DOHH2 (cell line): ENCODE results near the gene AGAP3.

ENCODE experiments used
- H3F3A ChIP-seq: fragments of 200-600 bp; sonication (generic), shearing (Covaris generic); 2 replicates; pipeline ENCODE4 v1.6.0; 2016; ENCODE audit warnings: antibody characterized with exemption, mild to moderate bottlenecking; ENCODE audit not compliant: control insufficient read depth, insufficient read depth
- H3K27ac ChIP-seq: fragments of 200-600 bp; sonication (generic); 2 replicates; pipeline ENCODE4 v1.5.1; 2014; ENCODE audit warnings: low read depth, mild to moderate bottlenecking, low read length, moderate library complexity
- H3K27me3 ChIP-seq: fragments of 200-600 bp; sonication (generic); 2 replicates; pipeline ENCODE4 v1.6.1; 2014; ENCODE audit warnings: mild to moderate bottlenecking, low read length, mixed read lengths; ENCODE audit not compliant: control insufficient read depth
- H3K36me3 ChIP-seq: fragments of 200-600 bp; sonication (generic); 2 replicates; pipeline ENCODE4 v1.6.1; 2014; ENCODE audit warnings: mild to moderate bottlenecking, low read length, moderate library complexity, mixed read lengths; ENCODE audit not compliant: control insufficient read depth
- H3K4me1 ChIP-seq: fragments of 200-600 bp; sonication (generic); 2 replicates; pipeline ENCODE4 v1.6.1; 2014; ENCODE audit warnings: mild to moderate bottlenecking, low read length, mixed read lengths; ENCODE audit not compliant: control insufficient read depth
- H3K4me2 ChIP-seq: fragments of 200-600 bp; sonication (generic); 2 replicates; pipeline ENCODE4 v1.6.0; 2014; ENCODE audit warnings: mild to moderate bottlenecking, low read length, moderate library complexity
- H3K4me3 ChIP-seq: fragments of 200-600 bp; sonication (generic); 2 replicates; pipeline ENCODE4 v1.5.1; 2014; ENCODE audit warnings: mild to moderate bottlenecking, low read length, mixed read lengths
- H3K79me2 ChIP-seq: fragments of 200-600 bp; sonication (generic); 2 replicates; pipeline ENCODE4 v1.6.1; 2014; ENCODE audit warnings: mild to moderate bottlenecking, low read length, mixed read lengths; ENCODE audit not compliant: control insufficient read depth
- H3K9me2 ChIP-seq: fragments of 200-600 bp; sonication (generic); replicated peaks from 2 replicates; pipeline ENCODE4 v1.6.1; 2014; ENCODE audit warnings: mild to moderate bottlenecking, low read length, mixed read lengths; ENCODE audit not compliant: control insufficient read depth
- H3K9me3 ChIP-seq: fragments of 200-600 bp; sonication (generic); 2 replicates; pipeline ENCODE4 v1.6.1; 2014; ENCODE audit warnings: antibody characterized with exemption, low read length, mixed read lengths; ENCODE audit not compliant: control insufficient read depth, insufficient read depth
- H4K20me1 ChIP-seq: fragments of 200-600 bp; sonication (generic); 2 replicates; pipeline ENCODE4 v1.6.0; 2014; ENCODE audit warnings: low read depth, mild to moderate bottlenecking, antibody characterized with exemption, low read length, moderate library complexity; ENCODE audit not compliant: control insufficient read depth, insufficient read depth
- EZH2phosphoT487 ChIP-seq: fragments of 200-600 bp; sonication (generic); IDR thresholded peaks from 2 replicates; pipeline ENCODE4 v1.6.1; 2017; ENCODE audit warnings: borderline replicate concordance, mild to moderate bottlenecking, antibody characterized with exemption, low read length, moderate library complexity, mixed read lengths
- TF ChIP-seq, protein P1 (sequence below): fragments of 200-600 bp; sonication (generic); IDR thresholded peaks from one replicate; pipeline ENCODE4 v1.5.1; 2014; ENCODE audit warnings: antibody characterized with exemption, mild to moderate bottlenecking, low read depth, low read length; ENCODE audit not compliant: poor library complexity, severe bottlenecking

Gene AGAP3

DNA sequence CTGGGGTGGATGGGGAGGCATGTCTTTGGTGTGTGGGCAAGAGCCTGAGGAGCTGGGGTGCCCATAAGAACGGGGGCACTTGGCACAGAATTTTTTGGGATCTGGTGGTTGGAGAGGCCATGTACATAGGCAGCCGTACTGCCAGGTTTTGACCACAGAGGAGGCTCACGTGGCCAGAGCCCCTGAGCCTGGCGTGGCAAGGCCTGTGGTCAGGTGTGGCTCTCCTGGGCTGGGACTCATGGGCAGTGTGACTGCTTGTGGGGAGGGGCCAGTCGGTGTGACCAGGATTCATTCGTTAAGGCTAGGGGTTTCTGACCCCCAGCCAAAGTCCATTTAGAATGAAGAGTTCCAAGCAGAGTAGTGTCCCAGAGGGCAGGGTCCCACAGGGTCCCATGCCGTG is 38.2 kb downstream of the AGAP3 start:
- Histone ChIP-seq H3K4me2 (no peak overlapping the region), H3K79me2 (no peaks in the 10 kb centered on the region), H3F3A (no peaks in the 10 kb centered on the region), H3K27ac (no peak overlapping the region), H3K4me1 (no peaks in the 10 kb centered on the region), H4K20me1 (no peaks in the 10 kb centered on the region; the same call in 1 of the 2 replicates), H3K4me3 (no peak overlapping the region), H3K9me2 (no peaks in the 10 kb centered on the region), H3K36me3 (no peaks in the 10 kb centered on the region), H3K9me3 (no peaks in the 10 kb centered on the region), H3K27me3 (no peaks in the 10 kb centered on the region)
- TF ChIP-seq, protein P1, sequence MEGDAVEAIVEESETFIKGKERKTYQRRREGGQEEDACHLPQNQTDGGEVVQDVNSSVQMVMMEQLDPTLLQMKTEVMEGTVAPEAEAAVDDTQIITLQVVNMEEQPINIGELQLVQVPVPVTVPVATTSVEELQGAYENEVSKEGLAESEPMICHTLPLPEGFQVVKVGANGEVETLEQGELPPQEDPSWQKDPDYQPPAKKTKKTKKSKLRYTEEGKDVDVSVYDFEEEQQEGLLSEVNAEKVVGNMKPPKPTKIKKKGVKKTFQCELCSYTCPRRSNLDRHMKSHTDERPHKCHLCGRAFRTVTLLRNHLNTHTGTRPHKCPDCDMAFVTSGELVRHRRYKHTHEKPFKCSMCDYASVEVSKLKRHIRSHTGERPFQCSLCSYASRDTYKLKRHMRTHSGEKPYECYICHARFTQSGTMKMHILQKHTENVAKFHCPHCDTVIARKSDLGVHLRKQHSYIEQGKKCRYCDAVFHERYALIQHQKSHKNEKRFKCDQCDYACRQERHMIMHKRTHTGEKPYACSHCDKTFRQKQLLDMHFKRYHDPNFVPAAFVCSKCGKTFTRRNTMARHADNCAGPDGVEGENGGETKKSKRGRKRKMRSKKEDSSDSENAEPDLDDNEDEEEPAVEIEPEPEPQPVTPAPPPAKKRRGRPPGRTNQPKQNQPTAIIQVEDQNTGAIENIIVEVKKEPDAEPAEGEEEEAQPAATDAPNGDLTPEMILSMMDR = no peak

DNA sequence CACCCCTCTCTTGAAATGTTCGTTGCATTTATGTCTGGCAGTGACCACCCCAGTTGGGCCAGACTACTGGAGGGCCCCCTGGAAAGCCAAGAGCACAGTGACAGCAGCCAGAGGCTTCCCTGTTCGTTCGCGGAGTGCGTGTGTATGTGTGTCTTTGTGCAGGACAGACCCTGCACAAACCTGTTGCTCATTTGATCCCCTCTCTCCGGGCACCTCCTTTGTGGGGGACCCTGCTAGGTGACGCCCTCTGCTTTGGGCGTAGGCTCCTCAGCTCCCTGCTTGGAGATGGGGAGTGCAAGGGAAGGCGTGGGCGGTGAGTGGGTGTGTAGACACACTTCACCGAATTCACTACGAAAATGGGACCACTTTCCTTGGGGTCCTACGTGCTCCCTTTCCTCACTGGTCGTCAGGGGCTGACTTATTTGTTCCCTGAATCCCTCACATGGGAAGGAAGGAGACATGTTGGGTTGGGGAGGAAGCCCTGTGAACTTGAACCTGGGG is 38.7 kb downstream of the AGAP3 start:
- H3K79me2 ChIP-seq = no peaks in the 10 kb centered on the region
- no peaks in the 10 kb centered on the region for H3K4me1 ChIP-seq
- no peak overlapping the region for H3K4me2 ChIP-seq
- no peak overlapping the region for H3K4me3 ChIP-seq
- no peaks in the 10 kb centered on the region; the same call in 1 of the 2 replicates for H4K20me1 ChIP-seq
- no peaks in the 10 kb centered on the region for H3K36me3 ChIP-seq
- H3K9me2 ChIP-seq = no peaks in the 10 kb centered on the region
- H3K9me3 ChIP-seq = no peaks in the 10 kb centered on the region
- H3K27ac ChIP-seq = no peak overlapping the region
- no peak for TF ChIP-seq EZH2phosphoT487
- TF ChIP-seq, protein P1 = no peak
- H3F3A ChIP-seq = no peaks in the 10 kb centered on the region
- no peaks in the 10 kb centered on the region for H3K27me3 ChIP-seq

DNA sequence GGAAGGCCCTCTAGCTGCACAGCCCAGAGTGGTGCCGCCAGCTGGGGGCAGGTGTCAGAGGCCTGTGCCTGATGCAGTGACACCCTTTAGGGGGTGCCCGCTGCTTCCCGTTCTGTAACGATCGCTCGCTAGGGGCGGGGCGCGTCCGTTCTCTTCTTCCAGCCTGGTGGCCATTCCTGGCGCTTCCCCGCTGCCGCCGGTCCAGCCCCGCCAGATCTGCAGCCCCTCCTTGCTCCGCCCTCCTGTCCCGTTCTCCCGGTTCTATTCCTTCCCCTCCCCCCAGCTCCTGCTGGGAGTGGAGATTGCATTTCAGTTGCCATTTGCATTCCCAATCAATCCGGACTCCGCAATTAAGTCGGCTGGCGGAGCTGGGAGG is 39.2 kb downstream of the AGAP3 start:
- no peaks in the 10 kb centered on the region for H3K79me2 ChIP-seq
- no peaks in the 10 kb centered on the region; the same call in 1 of the 2 replicates for H4K20me1 ChIP-seq
- TF ChIP-seq, protein P1 = no peak
- H3K27me3 ChIP-seq = no peaks in the 10 kb centered on the region
- no peaks in the 10 kb centered on the region for H3K9me3 ChIP-seq
- H3K4me2 ChIP-seq = no peak overlapping the region
- no peak overlapping the region for H3K4me3 ChIP-seq
- no peaks in the 10 kb centered on the region for H3K9me2 ChIP-seq
- H3K4me1 ChIP-seq = no peaks in the 10 kb centered on the region
- H3K36me3 ChIP-seq = no peaks in the 10 kb centered on the region
- no peak overlapping the region for H3K27ac ChIP-seq
- no peaks in the 10 kb centered on the region for H3F3A ChIP-seq
